Endodermal cell (in vitro differentiated cells): Measurements from ENCODE around the gene PIK3C3. TPM values are rescaled to one million over a fixed set of nuclear protein-coding genes. Genes with fewer than 3 reads are reported as not detected.

Experiments
- DNase-seq: peaks from one replicate; pipeline ENCODE4 v3.0.0-alpha.2; 2017
- H3K27ac ChIP-seq: 2 replicates; pipeline ENCODE4 v1.5.1; 2013; ENCODE audit warnings: mild to moderate bottlenecking, low read depth, low read length, moderate library complexity
- H3K27me3 ChIP-seq: 2 replicates; pipeline ENCODE4 v1.6.1; 2013; ENCODE audit warnings: mild to moderate bottlenecking, low read length, moderate library complexity; ENCODE audit not compliant: insufficient read depth, control insufficient read depth, poor library complexity, severe bottlenecking
- H3K36me3 ChIP-seq: 2 replicates; pipeline ENCODE4 v1.7.0; 2013; ENCODE audit warnings: mild to moderate bottlenecking, low read length, moderate library complexity; ENCODE audit not compliant: control insufficient read depth, insufficient read depth
- H3K4me1 ChIP-seq: one replicate; pipeline ENCODE4 v1.7.0; 2013; ENCODE audit warnings: low read length; ENCODE audit not compliant: control insufficient read depth, insufficient read depth
- H3K4me3 ChIP-seq: 2 replicates; pipeline ENCODE4 v1.5.1; 2013; ENCODE audit warnings: mild to moderate bottlenecking, low read length, moderate library complexity
- H3K9ac ChIP-seq: 2 replicates; pipeline ENCODE4 v1.6.1; 2013; ENCODE audit warnings: mild to moderate bottlenecking, low read length, moderate library complexity; ENCODE audit not compliant: poor library complexity, severe bottlenecking; ENCODE audit errors: extremely low read depth
- H3K9me3 ChIP-seq: 2 replicates; pipeline ENCODE4 v1.6.1; 2013; ENCODE audit warnings: mild to moderate bottlenecking, low read length, moderate library complexity; ENCODE audit not compliant: control insufficient read depth
- H3K27ac Mint-ChIP-seq: 2 replicates; pipeline ENCODE4 v1.8.0; 2020; ENCODE audit warnings: mixed read lengths
- H3K27me3 Mint-ChIP-seq: 2 replicates; pipeline ENCODE4 v1.8.0; 2021; ENCODE audit warnings: mild to moderate bottlenecking, mixed read lengths; ENCODE audit not compliant: insufficient read depth
- H3K36me3 Mint-ChIP-seq: 2 replicates; pipeline ENCODE4 v1.8.0; 2020; ENCODE audit warnings: low read depth, mixed read lengths
- H3K4me1 Mint-ChIP-seq: 2 replicates; pipeline ENCODE4 v1.8.0; 2020; ENCODE audit warnings: mixed read lengths
- H3K4me3 Mint-ChIP-seq: 2 replicates; pipeline ENCODE4 v1.8.0; 2020; ENCODE audit warnings: mild to moderate bottlenecking, moderate library complexity, mixed read lengths
- H3K9me3 Mint-ChIP-seq: 2 replicates; pipeline ENCODE4 v1.8.0; 2020; ENCODE audit warnings: mild to moderate bottlenecking, mixed read lengths
- WGBS, 2 experiments: methylation state at CpG; one replicate each; pipeline versions ENCODE4 v1.1.5 to v1.1.7; 2013; ENCODE audit warnings: missing lambda C conversion rate in 2 of 2, mixed read lengths in 1 of 2; ENCODE audit not compliant: insufficient coverage in 1 of 2, insufficient read length in 1 of 2; 5-methylcytosine and 5-hydroxymethylcytosine counted together
- total RNA-seq, 2 donors: library from RNA; stranded (reverse); fragmentation: NEBNext Ultra II Directional in 1 of 2; extraction: Animal tissue kit (Norgen Biotek cat#: 25700) in 1 of 2; gene quantifications; 2 replicates in 1 of 2; 3 replicates in 1 of 2; pipeline ENCODE4 v1.2.1, GENCODE V29; 2021
- TF ChIP-seq, protein P1 (sequence below): fragments of 200-600 bp; sonication (generic); conservative IDR thresholded peaks from 2 replicates; pipeline ENCODE4 v1.5.0; 2021; ENCODE audit warnings: antibody characterized with exemption, mild to moderate bottlenecking

The PIK3C3 gene
- total RNA-seq, 2 donors from 2014 or later, result 47.0 to 64.8 TPM

- TF ChIP-seq, protein P1, sequence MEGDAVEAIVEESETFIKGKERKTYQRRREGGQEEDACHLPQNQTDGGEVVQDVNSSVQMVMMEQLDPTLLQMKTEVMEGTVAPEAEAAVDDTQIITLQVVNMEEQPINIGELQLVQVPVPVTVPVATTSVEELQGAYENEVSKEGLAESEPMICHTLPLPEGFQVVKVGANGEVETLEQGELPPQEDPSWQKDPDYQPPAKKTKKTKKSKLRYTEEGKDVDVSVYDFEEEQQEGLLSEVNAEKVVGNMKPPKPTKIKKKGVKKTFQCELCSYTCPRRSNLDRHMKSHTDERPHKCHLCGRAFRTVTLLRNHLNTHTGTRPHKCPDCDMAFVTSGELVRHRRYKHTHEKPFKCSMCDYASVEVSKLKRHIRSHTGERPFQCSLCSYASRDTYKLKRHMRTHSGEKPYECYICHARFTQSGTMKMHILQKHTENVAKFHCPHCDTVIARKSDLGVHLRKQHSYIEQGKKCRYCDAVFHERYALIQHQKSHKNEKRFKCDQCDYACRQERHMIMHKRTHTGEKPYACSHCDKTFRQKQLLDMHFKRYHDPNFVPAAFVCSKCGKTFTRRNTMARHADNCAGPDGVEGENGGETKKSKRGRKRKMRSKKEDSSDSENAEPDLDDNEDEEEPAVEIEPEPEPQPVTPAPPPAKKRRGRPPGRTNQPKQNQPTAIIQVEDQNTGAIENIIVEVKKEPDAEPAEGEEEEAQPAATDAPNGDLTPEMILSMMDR, result no peak
- WGBS, 2 experiments, result 63 to 86% methylated on average over 1 to 4 of the region's 4 CpGs
- peak overlapping the region; percentile 90 for H3K27ac Mint-ChIP-seq
Observed at GRCh38 chr18:42086288-42086687, 131.3 kb downstream of the PIK3C3 start.

GRCh38 chr18:42087235-42087634, 132.2 kb downstream of the PIK3C3 start:
- H3K4me1 ChIP-seq, result no peaks in the 10 kb centered on the region
- H3K4me1 Mint-ChIP-seq, result peaks cover 27% of the 10 kb centered on the region
- H3K27me3 Mint-ChIP-seq, result no peaks in the 10 kb centered on the region
- peaks cover 16% of the 10 kb centered on the region for H3K9me3 Mint-ChIP-seq
- no peak overlapping the region for H3K27ac Mint-ChIP-seq
- DNase-seq, result no peak
- no peak overlapping the region for H3K4me3 Mint-ChIP-seq
- no peak overlapping the region for H3K9ac ChIP-seq
- peak overlapping the region; percentile 42 for H3K4me3 ChIP-seq
- H3K36me3 Mint-ChIP-seq, result peaks cover 31% of the 10 kb centered on the region
- no peak overlapping the region for H3K27ac ChIP-seq
- TF ChIP-seq, protein P1, result no peak
- peaks cover 34% of the 10 kb centered on the region for H3K36me3 ChIP-seq
- WGBS, 2 experiments, result 91 to 93% methylated on average over 5 to 7 of the region's 7 CpGs
- H3K9me3 ChIP-seq, result peaks cover 40% of the 10 kb centered on the region
- H3K27me3 ChIP-seq, result no peaks in the 10 kb centered on the region

More at GRCh38 chr18:42086288-42086687, 131.3 kb downstream of the PIK3C3 start:
- H3K4me1 Mint-ChIP-seq, result peaks cover 23% of the 10 kb centered on the region
- no peak overlapping the region for H3K27ac ChIP-seq
- peaks cover 43% of the 10 kb centered on the region for H3K36me3 ChIP-seq
- peaks cover 36% of the 10 kb centered on the region for H3K36me3 Mint-ChIP-seq
- H3K9ac ChIP-seq, result no peak overlapping the region
- H3K4me3 Mint-ChIP-seq, result no peak overlapping the region
- H3K9me3 ChIP-seq, result peaks cover 40% of the 10 kb centered on the region
- H3K27me3 Mint-ChIP-seq, result no peaks in the 10 kb centered on the region
- H3K4me1 ChIP-seq, result no peaks in the 10 kb centered on the region
- H3K27me3 ChIP-seq, result no peaks in the 10 kb centered on the region
- H3K4me3 ChIP-seq, result peak overlapping the region; percentile 42
- DNase-seq, result peak; percentile 64
- H3K9me3 Mint-ChIP-seq, result peaks cover 16% of the 10 kb centered on the region

DNA sequence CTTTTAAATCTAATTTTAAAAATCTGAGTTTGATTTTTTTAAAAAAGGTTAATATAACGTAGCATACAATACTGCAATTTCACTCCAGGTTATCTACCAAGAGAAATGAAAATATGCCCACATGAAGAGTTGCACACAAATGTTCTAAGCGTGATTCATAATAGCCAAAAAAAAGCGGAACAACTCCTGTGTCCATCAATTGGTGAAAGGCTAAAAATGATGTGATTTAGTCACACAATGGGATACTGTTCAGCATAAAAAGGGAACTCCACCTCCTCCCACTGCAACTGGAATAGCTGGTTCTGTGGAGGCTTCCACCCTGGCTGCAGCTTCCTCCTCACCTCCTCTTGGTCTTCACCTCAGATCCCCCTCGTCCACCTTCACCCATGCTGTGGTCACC, 132.8 kb downstream of the PIK3C3 start:
- peaks cover 16% of the 10 kb centered on the region for H3K9me3 Mint-ChIP-seq
- Histone ChIP-seq H3K4me1 (peaks cover 2% of the 10 kb centered on the region), H3K27ac (no peak overlapping the region), H3K4me3 (no peak overlapping the region), H3K27me3 (no peaks in the 10 kb centered on the region), H3K36me3 (peaks cover 27% of the 10 kb centered on the region), H3K9me3 (peaks cover 40% of the 10 kb centered on the region), H3K9ac (no peak overlapping the region)
- no peak for DNase-seq
- H3K36me3 Mint-ChIP-seq, result peaks cover 27% of the 10 kb centered on the region
- peaks cover 25% of the 10 kb centered on the region for H3K4me1 Mint-ChIP-seq
- H3K4me3 Mint-ChIP-seq, result no peak overlapping the region
- WGBS, 2 experiments, result 89 to 95% methylated on average over 3 to 4 of the region's 4 CpGs
- no peak overlapping the region for H3K27ac Mint-ChIP-seq
- H3K27me3 Mint-ChIP-seq, result no peaks in the 10 kb centered on the region
- TF ChIP-seq, protein P1, result no peak
